Putamen (tissue), 1 donor: ENCODE results near the gene ADAMTS13.
"Not testable (repeated sequence)": the region's sequence is repeated elsewhere in the genome, so short reads cannot be mapped to it uniquely, and the experiment has no call there.

Experiments
- DNase-seq: peaks from one replicate; pipeline ENCODE4 v3.0.0-alpha.2; 2016; ENCODE audit warnings: low spot score

The ADAMTS13 gene

DNA sequence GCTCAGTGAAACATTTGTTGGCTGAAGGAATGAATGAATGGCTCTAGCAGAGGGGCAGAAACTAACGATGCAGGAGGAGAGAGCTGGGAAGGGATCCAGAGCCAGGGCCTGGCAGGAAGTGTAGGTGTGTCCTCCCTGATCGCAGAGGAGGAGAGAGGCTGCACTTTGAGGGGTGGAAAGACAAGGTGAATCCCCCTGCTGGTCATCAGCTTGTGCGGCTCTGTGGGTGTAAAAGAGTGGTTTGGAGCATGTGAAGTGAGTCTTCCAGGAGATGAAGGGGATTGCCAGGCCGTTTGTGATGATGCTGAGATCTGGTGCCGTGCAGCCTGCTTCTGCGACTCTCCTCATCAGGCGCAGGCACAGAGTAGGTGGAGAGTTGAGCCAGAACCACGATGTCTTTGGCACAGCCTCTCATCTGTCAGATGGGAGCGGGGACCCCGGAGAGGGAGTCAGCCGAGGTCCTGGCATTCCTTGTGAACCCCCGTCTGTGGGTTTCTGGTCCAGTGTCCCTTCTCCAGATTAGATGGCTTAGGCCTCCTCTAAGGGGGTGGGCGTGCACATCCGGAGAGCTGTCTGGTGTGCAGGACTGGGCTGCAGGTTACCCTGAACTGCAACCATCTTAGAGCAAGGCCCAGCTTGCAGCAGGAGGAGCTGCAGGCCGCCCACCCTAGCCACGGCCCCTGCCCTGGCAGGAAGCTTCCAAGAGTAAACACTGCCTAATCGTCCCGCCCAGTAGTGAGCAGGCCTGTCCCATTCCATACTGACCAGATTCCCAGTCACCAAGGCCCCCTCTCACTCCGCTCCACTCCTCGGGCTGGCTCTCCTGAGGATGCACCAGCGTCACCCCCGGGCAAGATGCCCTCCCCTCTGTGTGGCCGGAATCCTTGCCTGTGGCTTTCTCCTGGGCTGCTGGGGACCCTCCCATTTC, at the start of gene ADAMTS13:
ADAMTS13 (plus strand) TSS at position 753 of the 928 bp plus-strand sequence; CDS start at position 830, 77 bp downstream.
- DNase-seq = no peak

DNA sequence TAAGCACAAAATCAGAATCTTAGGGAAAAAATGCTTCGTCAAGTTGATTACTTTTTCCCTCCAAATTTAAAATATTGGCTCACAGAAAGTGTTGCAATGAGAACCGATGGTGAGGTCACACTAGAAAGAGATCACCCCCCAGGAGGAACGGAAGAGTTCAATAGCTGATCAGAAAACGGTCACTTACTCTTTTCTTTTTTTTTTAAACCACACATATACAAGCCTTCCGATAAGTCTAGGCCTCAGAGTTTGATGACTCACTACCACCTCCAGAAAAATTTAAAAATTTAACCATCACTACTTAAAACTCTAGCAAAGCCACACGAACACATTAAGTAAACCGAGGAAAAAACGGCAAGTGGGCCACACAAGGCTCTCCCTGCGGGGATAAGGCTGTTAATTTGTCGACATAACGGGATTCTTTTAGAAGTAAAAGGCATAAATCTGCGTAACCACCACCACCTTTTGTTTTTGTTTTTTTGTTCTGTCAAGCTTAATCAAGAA, 47.5 kb upstream of the ADAMTS13 start:
- no peak for DNase-seq

DNA sequence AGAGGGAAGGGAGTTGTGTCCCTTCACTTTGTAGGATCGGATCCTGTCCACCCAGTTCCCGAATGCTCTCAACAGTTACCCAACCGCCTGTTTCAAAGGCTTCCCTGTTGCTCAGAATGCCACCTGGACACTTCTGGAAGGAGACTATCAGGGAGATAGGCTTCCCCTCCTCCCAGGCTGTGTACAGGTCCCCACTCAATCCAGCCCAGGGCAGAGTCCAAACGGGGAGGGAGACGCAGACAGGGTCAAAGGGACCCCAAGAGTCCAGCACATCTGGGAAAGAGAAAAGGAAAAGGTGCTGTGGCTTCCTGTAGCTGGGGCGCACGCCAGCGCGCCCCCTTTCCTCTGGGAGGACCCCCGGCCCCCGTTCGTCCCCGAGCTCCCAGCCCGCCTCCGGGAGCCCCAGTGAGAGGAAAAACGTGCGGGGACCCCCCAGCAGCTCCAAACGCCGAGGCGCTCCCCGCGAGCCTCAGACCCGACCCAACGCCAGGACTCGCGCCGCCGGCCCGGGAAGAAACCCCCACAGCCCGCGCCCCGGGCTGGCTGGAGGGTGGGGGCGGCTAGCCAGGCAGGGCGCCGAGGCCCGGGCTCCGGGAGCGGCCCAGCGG, 46.9 kb upstream of the ADAMTS13 start:
- no peak for DNase-seq

DNA sequence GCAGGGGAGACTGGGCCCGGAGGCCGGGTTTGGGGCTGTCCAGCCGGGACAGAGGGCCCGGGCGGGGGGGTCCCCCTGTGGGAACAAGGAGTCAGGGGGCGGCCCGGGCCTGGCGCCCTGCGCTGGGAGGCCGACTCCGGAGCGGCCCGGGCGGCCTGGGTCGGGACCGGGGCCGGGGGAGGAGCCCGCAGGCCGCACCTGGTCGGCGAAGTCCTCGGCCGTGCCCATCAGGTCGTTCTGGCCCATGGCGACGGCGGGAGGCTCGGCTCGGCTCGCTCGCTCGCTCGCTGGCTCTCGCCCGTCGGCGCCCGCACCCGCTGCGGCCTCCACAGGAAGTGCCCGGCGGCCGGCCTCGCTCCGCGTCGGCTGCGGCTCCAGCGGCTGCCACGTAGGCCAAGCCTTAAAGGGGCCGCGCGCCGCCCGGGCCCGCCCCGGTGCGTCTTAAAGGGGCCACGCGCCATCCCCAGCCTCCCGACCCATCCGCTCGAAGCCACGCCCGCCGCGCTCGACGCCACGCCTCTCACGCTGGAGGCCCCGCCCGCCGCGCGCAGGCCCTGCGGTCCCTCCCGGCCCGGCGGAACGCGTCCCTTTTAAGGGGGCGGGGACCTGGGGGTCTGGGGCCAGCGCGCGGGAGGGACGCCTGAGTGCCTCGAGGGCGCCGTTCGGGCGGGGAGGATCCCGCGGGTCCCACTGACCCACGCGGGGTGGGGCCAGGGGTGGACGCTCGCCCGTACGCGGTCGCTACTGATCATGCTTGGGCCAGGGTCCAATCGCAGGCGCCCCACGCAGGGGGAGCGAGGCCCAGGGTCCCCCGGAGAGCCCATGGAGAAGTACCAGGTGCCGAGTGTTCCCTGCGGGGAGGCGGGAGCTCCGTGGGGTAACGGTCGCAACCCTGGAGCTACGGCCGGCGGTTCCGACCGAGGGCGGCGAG, 46.2 kb upstream of the ADAMTS13 start, which contains the start of the genes STKLD1 and SURF4:
STKLD1 (plus strand) TSS at position 643 of the 931 bp plus-strand sequence; CDS start at position 751, 108 bp downstream.
SURF4 (minus strand) TSS at position 337 of the 931 bp plus-strand sequence; CDS start at position 246, 91 bp downstream.
- DNase-seq = peak; percentile 94

DNA sequence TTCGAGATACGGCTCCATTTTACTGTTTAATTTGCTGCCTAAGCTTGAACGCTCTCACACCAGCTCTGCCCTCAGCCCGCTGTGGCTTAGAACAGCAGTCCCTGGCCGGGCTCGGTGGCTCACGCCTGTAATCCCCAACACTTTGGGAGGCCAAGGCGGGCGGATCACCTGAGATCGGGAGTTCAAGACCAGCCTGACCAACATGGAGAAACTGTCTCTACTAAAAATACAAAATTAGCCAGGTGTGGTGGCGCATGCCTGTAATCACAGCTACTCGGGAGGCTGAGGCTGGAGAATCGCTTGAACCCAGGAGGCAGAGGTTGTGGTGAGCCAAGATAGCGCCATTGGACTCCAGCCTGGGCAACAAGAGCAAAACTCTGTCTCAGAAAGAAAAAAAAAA, 44.9 kb upstream of the ADAMTS13 start:
- not testable (repeated sequence) for DNase-seq

DNA sequence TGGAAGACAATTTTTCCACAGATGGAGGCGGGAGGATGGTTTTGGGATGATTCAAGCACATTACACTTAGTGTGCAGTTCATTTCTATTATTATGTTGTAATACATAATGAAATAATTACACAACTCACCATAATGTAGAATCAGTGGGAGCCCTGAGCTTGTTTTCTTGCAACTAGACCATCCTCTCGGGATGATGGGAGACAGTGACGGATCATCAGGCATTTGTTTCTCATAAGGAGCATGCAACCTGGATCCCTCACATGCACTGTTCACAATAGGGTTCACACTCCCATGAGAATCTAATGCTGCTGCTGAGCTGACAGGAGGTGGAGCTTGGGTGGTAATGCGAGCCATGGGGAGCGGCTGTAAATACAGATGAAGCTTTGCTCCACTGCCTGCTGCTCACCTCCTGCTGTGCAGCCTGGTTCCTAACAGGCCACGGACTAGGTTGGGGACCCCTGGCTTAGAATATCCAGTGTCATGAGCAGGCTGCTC, 44.4 kb upstream of the ADAMTS13 start:
- DNase-seq = no peak

DNA sequence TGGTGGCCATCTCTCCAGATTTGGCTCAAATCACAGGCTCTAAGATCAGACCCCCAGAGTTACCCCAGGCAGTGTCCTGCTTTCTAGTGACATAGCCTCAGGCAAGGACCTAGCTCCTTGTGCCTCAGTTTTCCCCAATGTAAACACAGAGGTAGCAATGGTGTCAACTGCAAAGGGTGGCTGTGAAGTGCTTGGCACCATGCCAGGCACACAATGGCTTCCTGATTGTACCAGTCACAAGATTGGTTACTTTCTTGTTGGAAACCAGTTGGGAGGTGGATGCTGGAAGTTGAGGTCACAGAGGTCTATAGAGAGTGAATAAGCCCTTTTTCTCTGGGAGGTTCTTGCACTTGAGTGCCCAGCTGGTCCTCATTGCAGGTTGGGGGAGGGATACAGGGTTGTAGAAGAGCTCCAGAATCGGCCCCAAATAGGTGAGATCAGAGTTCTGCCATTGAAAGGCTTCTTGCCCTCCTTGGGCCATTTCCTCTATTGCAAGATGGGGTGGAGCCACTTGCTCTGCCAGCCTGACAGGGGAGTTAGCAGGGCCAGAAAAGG, 43.7 kb upstream of the ADAMTS13 start:
- DNase-seq = no peak

DNA sequence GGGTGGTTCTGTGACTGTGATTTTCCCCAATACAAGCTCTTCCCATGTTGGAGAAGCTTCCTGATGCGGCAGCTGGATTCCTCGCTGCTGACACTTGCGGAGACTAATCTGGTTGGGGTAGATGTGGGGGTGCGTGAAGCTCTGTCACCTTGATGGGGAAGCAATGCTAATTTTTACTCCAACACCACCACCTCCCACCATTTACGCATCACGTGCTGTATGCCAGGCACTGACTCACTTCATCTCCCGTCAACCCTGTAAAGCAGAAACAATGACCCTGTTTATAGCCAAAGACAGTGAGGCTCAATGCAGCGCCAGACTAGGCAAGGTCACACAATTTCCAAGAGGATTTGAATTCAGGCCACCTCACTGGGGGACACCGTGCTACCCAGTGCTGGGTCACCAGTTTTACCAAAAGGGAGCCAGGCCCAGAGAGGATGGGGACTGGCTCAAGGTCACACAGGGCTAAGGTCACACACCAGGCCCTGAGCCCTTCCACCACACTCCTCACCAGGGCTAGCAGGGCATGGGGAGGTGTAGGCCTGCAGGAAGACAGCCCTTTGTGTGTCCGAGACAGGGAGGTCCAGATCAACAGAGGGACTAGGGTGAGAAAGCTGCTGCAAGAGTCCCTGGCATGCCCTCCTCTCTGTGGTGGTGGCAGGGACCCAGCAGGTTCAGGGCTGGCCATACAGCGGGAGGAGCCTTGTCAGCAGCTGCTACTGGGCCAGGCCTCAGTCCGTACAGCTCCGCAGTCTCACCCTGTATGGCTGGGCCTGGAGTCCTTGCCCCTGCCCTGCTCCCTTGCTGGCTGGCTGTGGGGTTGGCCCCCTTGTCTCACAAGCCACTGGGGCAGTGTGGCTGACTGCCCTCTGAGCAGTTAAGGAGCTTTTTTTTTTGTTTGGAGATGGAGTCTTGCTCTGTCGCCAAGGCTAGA, 42.7 kb upstream of the ADAMTS13 start:
- DNase-seq = peak; percentile 75

DNA sequence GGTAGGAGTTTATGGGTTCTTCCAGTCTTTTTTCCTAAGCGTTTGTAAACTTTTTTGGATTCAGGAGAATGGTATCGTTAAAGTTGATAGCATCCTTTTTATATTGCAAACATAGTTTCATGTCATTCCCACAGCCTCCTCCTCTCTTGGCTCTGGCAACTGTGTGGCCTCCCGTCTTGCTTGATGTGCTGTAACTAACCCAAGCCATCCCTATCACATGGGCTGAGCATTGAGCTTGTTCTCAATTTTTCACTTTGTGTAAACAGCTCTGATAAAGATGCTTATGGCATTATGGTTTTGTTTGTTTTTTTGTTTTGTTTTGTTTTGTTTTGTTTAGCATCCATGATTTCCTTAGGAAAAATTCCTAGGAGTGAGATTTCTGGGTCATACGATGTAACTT, 41.4 kb upstream of the ADAMTS13 start:
- DNase-seq = no peak

DNA sequence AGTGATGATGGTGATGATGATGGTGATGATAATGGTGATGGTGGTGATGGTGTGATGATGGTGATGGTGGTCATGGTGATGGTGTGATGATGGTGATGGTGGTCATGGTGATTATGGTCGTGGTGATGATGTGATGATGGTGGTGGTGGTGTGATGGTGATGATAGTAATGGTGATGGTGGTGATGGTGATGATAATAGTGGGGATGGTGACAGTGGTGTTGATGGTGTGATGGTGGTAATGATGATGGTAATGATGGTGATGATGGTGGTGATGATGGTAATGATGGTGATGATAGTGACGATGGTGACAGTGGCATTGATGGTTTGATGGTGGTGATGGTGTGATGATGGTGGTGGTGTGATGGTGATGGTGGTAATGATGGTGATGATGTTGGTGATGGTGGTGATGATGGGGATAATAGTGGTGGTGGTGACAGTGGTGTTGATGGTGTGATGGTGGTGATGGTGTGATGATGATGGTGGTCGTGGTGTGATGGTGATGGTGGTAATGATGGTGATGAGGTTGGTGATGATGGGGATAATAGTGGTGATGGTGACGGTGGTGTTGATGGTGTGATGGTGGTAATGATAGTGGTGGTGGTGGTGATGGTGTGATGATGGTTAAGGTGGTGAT, 39.5 kb upstream of the ADAMTS13 start:
- no peak for DNase-seq

DNA sequence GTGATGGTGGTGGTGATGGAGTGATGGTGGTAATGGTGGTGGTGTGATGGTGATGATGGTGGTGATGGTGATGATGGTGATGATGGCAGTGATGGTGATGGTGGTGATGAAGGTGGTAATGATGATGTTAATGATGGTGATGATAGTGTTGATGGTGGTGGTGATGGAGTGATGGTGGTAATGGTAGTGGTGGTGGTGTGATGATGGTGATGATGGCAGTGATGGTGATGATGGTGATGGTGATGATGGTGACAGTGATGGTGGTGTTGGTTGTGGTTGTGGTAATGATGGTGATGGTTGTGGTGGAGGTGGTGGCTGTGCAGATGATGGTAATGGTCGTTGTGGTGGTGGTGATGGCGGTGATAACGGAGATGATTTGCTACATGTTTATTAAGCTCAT, 38.7 kb upstream of the ADAMTS13 start:
- no peak for DNase-seq

DNA sequence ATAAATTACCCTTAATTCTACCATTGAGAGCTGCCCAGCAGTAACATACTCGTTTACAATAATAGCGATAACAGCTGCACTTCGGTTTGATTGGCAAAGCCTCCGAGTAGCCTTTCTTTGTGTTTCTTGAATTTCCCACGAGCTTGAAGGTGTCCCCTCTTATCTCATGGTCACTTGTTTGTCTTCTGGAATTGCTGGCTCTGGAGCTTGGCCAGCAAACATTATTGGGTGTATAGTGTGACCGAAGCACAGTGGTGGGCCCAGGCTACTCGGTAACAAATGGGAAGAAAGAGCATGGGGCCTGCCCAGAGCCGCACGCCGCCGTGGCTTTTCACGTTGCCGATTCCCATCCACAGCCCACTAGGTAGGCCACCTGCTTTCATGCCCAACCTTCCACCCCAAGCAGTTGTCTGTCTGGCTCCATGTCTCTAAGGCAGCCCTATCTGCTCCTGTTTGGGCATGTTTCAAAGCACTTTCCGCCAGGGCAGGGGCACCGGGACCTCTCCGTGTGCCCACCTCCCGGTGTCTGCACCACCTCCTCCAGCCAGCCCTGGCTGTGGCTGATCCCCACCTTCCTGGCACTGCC, 37.3 kb upstream of the ADAMTS13 start:
- DNase-seq = no peak

DNA sequence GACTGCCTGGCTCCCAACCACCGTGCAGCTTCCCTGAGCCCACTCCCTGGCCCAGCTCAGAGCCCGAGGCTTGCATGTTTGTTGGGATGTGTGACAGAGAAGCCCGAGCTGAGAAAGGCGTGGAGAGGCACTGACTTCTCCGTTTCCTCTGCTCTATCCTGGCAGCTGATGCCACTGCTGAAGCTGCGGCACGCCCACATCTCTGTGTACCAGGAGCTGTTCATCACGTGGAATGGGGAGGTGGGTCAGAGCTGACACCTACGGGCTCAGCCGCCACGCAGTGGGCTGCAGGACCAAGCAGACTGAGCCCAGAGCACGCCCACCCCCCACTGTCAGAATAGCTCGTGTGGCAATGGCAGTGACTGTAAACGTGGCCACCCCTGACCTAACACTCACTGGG, 36.7 kb upstream of the ADAMTS13 start:
- no peak for DNase-seq

DNA sequence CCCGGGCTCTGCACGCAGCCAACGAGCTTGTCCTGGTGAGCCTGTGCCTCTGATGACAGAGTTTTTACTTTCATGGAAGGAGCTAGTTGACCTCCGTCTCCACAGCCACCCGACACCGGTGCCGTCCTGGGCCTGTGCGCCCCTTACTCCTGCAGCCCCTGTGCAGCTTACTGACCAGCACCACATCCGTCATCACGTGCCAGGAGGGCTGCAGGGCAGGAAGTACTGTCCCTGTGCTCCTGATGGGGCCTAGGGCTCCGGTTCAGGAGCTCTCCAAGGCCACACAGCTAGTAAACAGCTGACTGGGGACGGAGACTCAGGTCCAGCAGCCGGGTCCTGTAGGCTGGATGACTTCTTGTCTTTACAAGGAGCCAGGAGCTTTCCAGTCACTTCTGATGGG, 35.8 kb upstream of the ADAMTS13 start:
- no peak for DNase-seq

DNA sequence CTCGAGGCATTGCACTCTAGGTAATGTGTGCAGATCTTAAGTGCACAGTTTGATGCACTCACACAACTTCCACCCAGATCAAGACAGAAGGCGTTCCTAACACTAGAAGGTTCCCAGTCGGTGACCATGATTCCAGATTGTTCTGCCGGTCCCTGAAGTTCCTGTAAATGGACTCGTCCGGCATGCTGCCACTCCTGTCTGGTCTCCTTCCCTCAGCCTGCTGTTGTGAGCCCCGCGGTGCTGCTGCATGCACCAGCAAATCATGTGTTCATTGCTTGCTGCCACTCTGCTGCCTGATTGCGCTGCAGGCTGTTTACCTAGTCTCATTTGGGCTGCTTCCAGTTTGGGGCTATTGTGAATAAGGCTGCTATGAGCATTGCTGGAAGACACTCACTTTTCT, 34.5 kb upstream of the ADAMTS13 start:
- no peak for DNase-seq

DNA sequence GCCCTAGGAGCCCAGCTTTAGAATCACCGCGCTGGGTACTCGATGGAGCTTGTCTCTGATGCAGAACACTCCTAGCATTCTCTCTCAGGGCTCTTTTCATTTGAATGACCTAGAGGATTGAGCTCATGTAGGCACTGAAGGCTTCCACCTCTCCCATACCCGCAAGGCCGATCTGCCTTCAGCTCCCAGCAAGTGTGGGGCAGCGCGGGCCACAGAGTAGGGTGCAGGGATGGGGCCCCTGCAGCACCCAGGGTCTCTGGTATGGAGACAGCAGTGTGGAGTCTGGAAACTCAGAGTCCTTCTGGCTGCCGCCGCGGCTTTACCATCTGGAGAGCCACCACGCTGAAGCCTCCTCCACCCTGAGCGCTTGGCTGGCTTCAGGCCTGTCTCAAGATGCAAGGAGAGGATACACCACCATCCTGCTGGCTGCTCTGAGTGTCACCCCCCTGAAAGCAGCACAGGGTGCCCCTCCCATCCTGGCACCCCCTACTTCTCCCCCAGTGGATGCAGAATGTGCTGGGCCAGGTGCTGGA, 33.1 kb upstream of the ADAMTS13 start:
- no peak for DNase-seq

DNA sequence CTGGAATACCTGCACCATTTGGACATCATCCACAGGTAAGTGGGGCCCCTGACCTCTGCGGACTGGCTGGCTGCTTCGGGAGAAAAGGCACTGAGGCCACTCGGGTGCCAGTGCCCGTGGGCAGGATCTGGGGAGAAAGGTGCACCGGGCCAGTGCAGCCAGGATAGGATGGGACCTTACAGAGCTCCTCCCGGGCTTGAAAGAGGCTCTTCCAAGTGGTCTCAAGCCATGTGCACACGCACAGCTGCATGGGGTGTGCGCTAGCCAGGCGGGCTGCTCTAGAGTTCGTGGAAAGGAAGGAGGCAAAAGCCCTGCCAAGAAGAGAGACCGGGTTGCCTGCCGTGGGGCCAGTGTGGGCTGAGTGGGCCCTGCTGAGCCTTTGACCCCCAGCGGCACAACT, 32.6 kb upstream of the ADAMTS13 start:
- no peak for DNase-seq

DNA sequence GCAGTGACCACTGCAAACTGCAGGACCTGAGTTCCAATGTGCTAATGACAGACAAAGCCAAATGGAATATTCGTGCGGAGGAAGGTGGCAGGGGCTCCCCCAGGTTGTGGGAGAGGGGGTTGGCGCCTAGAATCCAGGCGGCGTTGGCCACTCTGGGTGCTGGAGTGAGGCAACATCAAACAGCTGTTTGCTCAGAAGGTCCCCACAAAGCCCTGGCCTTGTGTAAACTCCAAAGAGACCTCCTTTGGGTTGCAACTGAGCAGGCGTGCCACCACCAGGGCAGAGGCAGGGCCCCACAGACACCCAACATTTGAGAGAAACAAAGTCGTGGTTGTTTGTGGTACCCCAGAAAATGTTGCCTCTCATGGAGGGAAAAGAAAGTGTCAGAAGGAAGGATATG, 31.5 kb upstream of the ADAMTS13 start:
- DNase-seq = no peak

DNA sequence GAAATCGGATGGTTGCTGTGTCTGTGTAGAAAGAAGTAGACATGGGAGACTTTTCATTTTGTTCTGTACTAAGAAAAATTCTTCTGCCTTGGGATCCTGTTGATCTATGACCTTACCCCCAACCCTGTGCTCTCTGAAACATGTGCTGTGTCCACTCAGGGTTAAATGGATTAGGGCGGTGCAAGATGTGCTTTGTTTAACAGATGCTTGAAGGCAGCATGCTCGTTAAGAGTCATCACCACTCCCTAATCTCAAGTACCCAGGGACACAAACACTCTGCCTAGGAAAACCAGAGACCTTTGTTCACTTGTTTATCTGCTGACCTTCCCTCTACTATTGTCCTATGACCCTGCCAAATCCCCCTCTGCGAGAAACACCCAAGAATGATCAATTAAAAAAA, 30.7 kb upstream of the ADAMTS13 start:
- DNase-seq = not testable (repeated sequence)
